Mesenchymal stem cell (in vitro differentiated cells and primary cell): ENCODE results near the gene WWOX.

ENCODE experiments used
- DNase-seq: peaks from one replicate; pipeline ENCODE4 v3.0.0-alpha.2; 2013
- H2AFZ ChIP-seq: one replicate; pipeline ENCODE4 v1.6.1; 2013; ENCODE audit warnings: low read depth, mild to moderate bottlenecking, control low read depth, inconsistent platforms, low read length, moderate library complexity
- H2AK5ac ChIP-seq: 2 replicates; pipeline ENCODE4 v1.6.1; 2013; ENCODE audit warnings: low read length, moderate library complexity, mild to moderate bottlenecking, inconsistent platforms; ENCODE audit not compliant: severe bottlenecking
- H2BK120ac ChIP-seq: one replicate; pipeline ENCODE4 v1.6.1; 2013; ENCODE audit warnings: low read depth, mild to moderate bottlenecking, inconsistent platforms, low read length, moderate library complexity
- H2BK12ac ChIP-seq, 2 experiments: one replicate each; pipeline ENCODE4 v1.6.1; 2013; ENCODE audit warnings: inconsistent platforms in 2 of 2, low read length in 2 of 2, mild to moderate bottlenecking in 2 of 2, moderate library complexity in 2 of 2, control low read depth in 1 of 2
- H2BK15ac ChIP-seq: one replicate; pipeline ENCODE4 v1.6.1; 2013; ENCODE audit warnings: mild to moderate bottlenecking, low read depth, inconsistent platforms; ENCODE audit not compliant: poor library complexity, severe bottlenecking
- H2BK5ac ChIP-seq: 2 replicates; pipeline ENCODE4 v1.6.1; 2013; ENCODE audit warnings: low read depth, mild to moderate bottlenecking, low read length, control low read depth, inconsistent platforms; ENCODE audit not compliant: poor library complexity, severe bottlenecking
- H3K14ac ChIP-seq, 2 experiments: one replicate each; pipeline ENCODE4 v1.6.1; 2013; ENCODE audit warnings: inconsistent platforms in 2 of 2, low read length in 2 of 2, control low read depth in 1 of 2, mild to moderate bottlenecking in 1 of 2, moderate library complexity in 1 of 2
- H3K18ac ChIP-seq, 2 experiments: one replicate each; pipeline ENCODE4 v1.6.1; 2013; ENCODE audit warnings: inconsistent platforms in 2 of 2, low read length in 2 of 2, control low read depth in 1 of 2, low read depth in 1 of 2, mild to moderate bottlenecking in 1 of 2
- H3K23ac ChIP-seq, 2 experiments: one replicate each; pipeline ENCODE4 v1.6.1; 2013; ENCODE audit warnings: inconsistent platforms in 2 of 2, low read length in 2 of 2, mild to moderate bottlenecking in 2 of 2, moderate library complexity in 2 of 2, control low read depth in 1 of 2
- H3K27ac ChIP-seq: 2 replicates; pipeline ENCODE4 v1.5.1; 2013; ENCODE audit warnings: mild to moderate bottlenecking, moderate library complexity, low read length, control low read depth, inconsistent platforms; ENCODE audit not compliant: poor library complexity, severe bottlenecking
- H3K27me3 ChIP-seq, 2 experiments: 2 replicates each; pipeline versions ENCODE4 v1.6.1 to v1.7.0; 2013; ENCODE audit warnings: low read length in 2 of 2, mild to moderate bottlenecking in 2 of 2, moderate library complexity in 2 of 2, control low read depth in 1 of 2, inconsistent platforms in 1 of 2; ENCODE audit not compliant: control insufficient read depth in 1 of 2, insufficient read depth in 1 of 2
- H3K36me3 ChIP-seq, 2 experiments: 2 replicates each; pipeline versions ENCODE4 v1.6.1 to v1.7.0; 2013; ENCODE audit warnings: low read length in 2 of 2, control low read depth in 1 of 2, inconsistent platforms in 1 of 2, low read depth in 1 of 2, mild to moderate bottlenecking in 1 of 2; ENCODE audit not compliant: insufficient read depth in 2 of 2, control insufficient read depth in 1 of 2
- H3K4ac ChIP-seq, 2 experiments: one replicate each; pipeline ENCODE4 v1.6.1; 2013; ENCODE audit warnings: inconsistent platforms in 2 of 2, low read length in 2 of 2, mild to moderate bottlenecking in 2 of 2, moderate library complexity in 2 of 2, control low read depth in 1 of 2, low read depth in 1 of 2
- H3K4me1 ChIP-seq: 2 replicates; pipeline ENCODE4 v1.6.1; 2013; ENCODE audit warnings: low read depth, low read length, control low read depth; ENCODE audit not compliant: control insufficient read depth, insufficient read depth
- H3K4me2 ChIP-seq: 2 replicates; pipeline ENCODE4 v1.6.1; 2013; ENCODE audit warnings: low read length, mild to moderate bottlenecking, inconsistent platforms; ENCODE audit not compliant: poor library complexity, severe bottlenecking
- H3K4me3 ChIP-seq, 2 experiments: 2 replicates each; pipeline versions ENCODE4 v1.5.1 to v1.7.0; 2013; ENCODE audit warnings: low read length in 2 of 2, mild to moderate bottlenecking in 2 of 2, control low read depth in 1 of 2, low read depth in 1 of 2; ENCODE audit not compliant: insufficient read depth in 1 of 2
- H3K79me1 ChIP-seq: replicated peaks from 2 replicates; pipeline ENCODE4 v1.6.1; 2013; ENCODE audit warnings: mild to moderate bottlenecking, control low read depth, low read length, inconsistent platforms; ENCODE audit not compliant: poor library complexity, severe bottlenecking
- H3K9ac ChIP-seq: 2 replicates; pipeline ENCODE4 v1.7.0; 2013; ENCODE audit warnings: mild to moderate bottlenecking, low read length, moderate library complexity
- H3K9me3 ChIP-seq: 2 replicates; pipeline ENCODE4 v1.7.0; 2013; ENCODE audit warnings: mild to moderate bottlenecking, low read length; ENCODE audit not compliant: control insufficient read depth
- H4K8ac ChIP-seq: one replicate; pipeline ENCODE4 v1.6.1; 2013; ENCODE audit warnings: inconsistent platforms, mild to moderate bottlenecking, low read length, moderate library complexity
- H4K91ac ChIP-seq: one replicate; pipeline ENCODE4 v1.6.1; 2013; ENCODE audit warnings: mild to moderate bottlenecking, low read length, inconsistent platforms
- WGBS: methylation state at CpG from one replicate; pipeline ENCODE4 v1.1.7; 2013; ENCODE audit warnings: mixed read lengths; 5-methylcytosine and 5-hydroxymethylcytosine counted together

Gene WWOX

GRCh38 chr16:78936060-78936459, 836.6 kb downstream of the WWOX start:
- Histone ChIP-seq H3K23ac (no peak overlapping the region), H3K79me1 (no peaks in the 10 kb centered on the region), H3K4ac (no peak overlapping the region), H2BK5ac (no peak overlapping the region), H4K8ac (no peak overlapping the region), H2AK5ac (no peak overlapping the region), H3K4me2 (no peak overlapping the region), H2BK12ac (no peak overlapping the region), H3K27me3 (no peaks in the 10 kb centered on the region), H3K4me3 (no peak overlapping the region), H3K9ac (no peak overlapping the region), H3K18ac (no peak overlapping the region), H2BK120ac (no peak overlapping the region), H3K14ac (no peak overlapping the region), H2BK15ac (no peak overlapping the region), H2AFZ (no peak overlapping the region), H3K4me1 (no peaks in the 10 kb centered on the region), H3K9me3 (no peaks in the 10 kb centered on the region), H3K27ac (no peak overlapping the region), H3K36me3 (no peaks in the 10 kb centered on the region), H4K91ac (no peak overlapping the region)
- 89% methylated on average over 3 of the region's 3 CpGs for WGBS
- DNase-seq, result no peak

GRCh38 chr16:78939597-78939996, 840.1 kb downstream of the WWOX start:
- no peak overlapping the region for H3K4me2 ChIP-seq
- no peaks in the 10 kb centered on the region for H3K36me3 ChIP-seq
- H2AFZ ChIP-seq, result no peak overlapping the region
- no peak overlapping the region for H3K9ac ChIP-seq
- H4K8ac ChIP-seq, result no peak overlapping the region
- no peak overlapping the region for H3K4me3 ChIP-seq
- no peak for DNase-seq
- H3K27ac ChIP-seq, result no peak overlapping the region
- WGBS, result 88% methylated on average over 5 of the region's 6 CpGs
- no peak overlapping the region for H2BK5ac ChIP-seq
- no peak overlapping the region for H2BK12ac ChIP-seq
- no peak overlapping the region for H2AK5ac ChIP-seq
- no peak overlapping the region for H3K14ac ChIP-seq
- no peak overlapping the region for H2BK120ac ChIP-seq
- H4K91ac ChIP-seq, result no peak overlapping the region
- no peaks in the 10 kb centered on the region for H3K9me3 ChIP-seq
- no peak overlapping the region for H2BK15ac ChIP-seq
- no peaks in the 10 kb centered on the region for H3K27me3 ChIP-seq
- no peak overlapping the region for H3K18ac ChIP-seq
- H3K4ac ChIP-seq, result no peak overlapping the region
- no peak overlapping the region for H3K23ac ChIP-seq
- no peaks in the 10 kb centered on the region for H3K79me1 ChIP-seq
- no peaks in the 10 kb centered on the region for H3K4me1 ChIP-seq

- Histone ChIP-seq H4K91ac (no peak overlapping the region), H2BK120ac (no peak overlapping the region), H4K8ac (no peak overlapping the region), H3K9me3 (no peaks in the 10 kb centered on the region), H3K4me2 (no peak overlapping the region), H2AK5ac (no peak overlapping the region), H2BK15ac (no peak overlapping the region), H3K14ac (no peak overlapping the region), H3K36me3 (no peaks in the 10 kb centered on the region), H3K4me1 (no peaks in the 10 kb centered on the region), H3K4me3 (no peak overlapping the region), H3K79me1 (no peaks in the 10 kb centered on the region), H2BK12ac (no peak overlapping the region), H3K23ac (no peak overlapping the region), H2AFZ (no peak overlapping the region), H3K4ac (no peak overlapping the region), H3K18ac (no peak overlapping the region), H3K27ac (no peak overlapping the region), H3K27me3 (no peaks in the 10 kb centered on the region), H2BK5ac (no peak overlapping the region), H3K9ac (no peak overlapping the region)
- 87% methylated on average over 7 of the region's 8 CpGs for WGBS
- no peak for DNase-seq
These were observed 843.3 kb downstream of the WWOX start for GRCh38 chr16:78942625-78943245.

GRCh38 chr16:78945336-78945735, 845.9 kb downstream of the WWOX start:
- no peaks in the 10 kb centered on the region for H3K36me3 ChIP-seq
- no peak overlapping the region for H3K4me2 ChIP-seq
- WGBS, result 100% methylated on average over 1 of the region's 2 CpGs

More at GRCh38 chr16:78945336-78945735, 845.9 kb downstream of the WWOX start:
- Histone ChIP-seq H3K18ac (no peak overlapping the region), H2AK5ac (no peak overlapping the region), H3K27me3 (no peaks in the 10 kb centered on the region), H2BK15ac (no peak overlapping the region), H3K27ac (no peak overlapping the region), H3K14ac (no peak overlapping the region), H2BK5ac (no peak overlapping the region), H4K8ac (no peak overlapping the region), H3K9ac (no peak overlapping the region), H3K4me1 (no peaks in the 10 kb centered on the region), H3K4ac (no peak overlapping the region), H3K9me3 (peaks cover 4% of the 10 kb centered on the region), H3K23ac (no peak overlapping the region), H2AFZ (no peak overlapping the region), H2BK12ac (no peak overlapping the region), H2BK120ac (no peak overlapping the region), H3K4me3 (no peak overlapping the region), H3K79me1 (no peaks in the 10 kb centered on the region), H4K91ac (no peak overlapping the region)
- no peak for DNase-seq
